ENCODE data around the gene CCNY.

Gene CCNY

GRCh38 chr10:35356725-35357092, 20.4 kb downstream of the CCNY start:
- DNase-seq, result no peak

DNA sequence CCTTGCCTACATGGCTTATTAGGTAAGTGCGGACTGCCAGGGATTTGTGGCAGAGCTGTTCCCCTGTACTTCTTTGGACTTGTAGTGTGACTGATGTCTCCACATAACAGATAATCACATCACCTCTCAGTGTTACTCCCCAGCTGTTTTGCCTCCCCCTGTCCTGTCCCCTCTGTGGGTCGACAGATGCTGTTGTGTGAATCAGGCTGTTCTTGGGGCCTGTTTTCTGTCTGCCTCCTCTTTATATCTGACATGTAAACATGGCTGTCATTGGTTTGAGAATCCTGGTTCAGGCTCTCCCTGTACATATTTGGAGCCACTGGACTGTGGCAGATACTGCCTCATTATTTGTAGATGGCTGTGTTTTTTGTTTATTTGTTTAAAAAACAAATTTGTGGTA, 22.7 kb downstream of the CCNY start:
- DNase-seq, result no peak

GRCh38 chr10:35359873-35360272, 23.6 kb downstream of the CCNY start:
- DNase-seq, result no peak

DNA sequence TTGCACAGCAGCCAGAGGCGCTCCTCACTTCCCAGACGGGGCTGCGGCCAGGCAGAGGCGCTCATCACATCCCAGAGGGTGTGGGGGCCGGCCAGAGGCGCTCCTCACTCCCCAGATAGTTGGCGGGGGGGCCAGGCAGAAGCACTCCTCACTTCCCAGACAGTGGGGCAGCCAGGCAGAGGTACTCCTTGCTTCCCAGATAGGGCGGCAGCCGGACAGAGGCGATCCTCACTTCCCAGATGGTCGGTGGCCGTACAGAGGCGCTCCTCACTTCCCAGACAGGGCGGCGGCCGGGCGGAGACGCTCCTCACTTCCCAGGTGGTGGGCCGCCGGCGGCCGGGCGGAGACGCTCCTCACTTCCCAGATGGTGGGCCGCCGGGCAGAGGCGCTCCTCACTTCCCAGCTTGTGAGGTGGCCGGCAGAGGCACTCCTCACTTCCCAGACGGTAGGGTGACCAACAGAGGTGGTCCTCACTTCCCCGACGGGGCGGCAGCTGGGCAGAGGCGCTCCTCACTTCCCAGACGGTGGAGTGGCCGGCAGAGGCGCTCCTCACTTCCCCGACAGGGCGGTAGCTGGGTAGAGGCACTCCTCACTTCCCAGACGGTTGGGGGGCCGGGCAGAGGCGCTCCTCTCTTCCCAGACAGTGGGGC, 26.5 kb downstream of the CCNY start:
- no peak for DNase-seq

DNA sequence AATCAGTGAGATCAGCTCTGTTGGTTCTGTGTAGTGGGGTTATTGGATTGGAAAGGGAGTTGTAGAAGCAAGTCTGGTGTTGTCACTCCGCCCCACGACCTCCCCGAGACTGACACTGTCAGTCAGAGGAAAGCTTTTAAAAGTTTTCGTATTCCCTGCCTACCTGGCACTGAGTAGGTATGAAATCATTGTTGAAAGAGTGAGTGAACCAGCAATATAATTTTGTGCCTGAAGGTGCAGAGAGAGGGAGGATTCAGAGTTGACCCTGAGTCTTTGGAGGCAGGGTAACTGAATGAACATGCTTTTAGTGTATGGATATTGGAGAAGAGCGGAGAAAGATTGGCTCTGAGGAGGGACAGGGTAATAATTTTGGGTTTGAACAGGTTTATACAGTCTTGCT, 27.3 kb downstream of the CCNY start:
- DNase-seq, result no peak

DNA sequence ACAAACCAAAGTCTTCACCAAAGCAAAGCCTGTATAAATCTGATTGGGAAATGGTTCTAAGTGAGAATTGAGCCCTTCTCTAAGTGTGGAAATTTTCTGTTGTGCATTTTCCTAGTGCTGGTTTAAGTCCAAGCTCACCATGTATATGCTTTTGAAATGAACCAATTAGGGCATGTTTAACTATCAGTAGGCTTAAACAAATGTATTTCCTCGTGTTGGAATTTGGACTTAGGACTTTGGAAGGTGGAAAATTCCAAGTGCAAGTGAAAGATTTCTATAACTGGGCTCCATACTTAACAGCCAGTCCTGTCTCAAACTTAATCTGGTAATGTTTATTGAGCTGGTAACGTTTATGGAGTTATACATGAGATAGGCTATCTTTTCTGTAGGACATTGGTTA, 28.5 kb downstream of the CCNY start:
- no peak for DNase-seq

DNA sequence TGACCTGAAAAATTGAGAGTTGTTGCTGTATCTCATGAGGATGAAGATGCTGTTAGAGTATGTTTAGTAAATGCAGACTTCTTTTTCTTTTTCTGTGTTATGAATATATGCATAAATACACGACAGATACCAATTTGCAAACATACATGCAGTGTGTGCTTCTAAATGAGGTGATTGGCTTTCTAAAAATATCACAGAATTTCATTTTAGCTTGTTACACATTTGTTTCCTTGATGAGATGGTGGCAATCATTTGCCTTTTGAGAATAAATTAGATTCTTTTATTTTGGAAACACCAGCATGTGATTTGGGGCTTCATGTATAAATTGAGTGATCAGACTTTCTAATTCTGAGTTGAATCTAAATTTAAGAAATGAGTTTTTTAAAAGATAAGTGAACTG, 29.7 kb downstream of the CCNY start:
- no peak for DNase-seq

GRCh38 chr10:35367107-35367859, 31.0 kb downstream of the CCNY start:
- DNase-seq, result no peak

GRCh38 chr10:35367982-35368381, 31.7 kb downstream of the CCNY start:
- DNase-seq, result no peak

DNA sequence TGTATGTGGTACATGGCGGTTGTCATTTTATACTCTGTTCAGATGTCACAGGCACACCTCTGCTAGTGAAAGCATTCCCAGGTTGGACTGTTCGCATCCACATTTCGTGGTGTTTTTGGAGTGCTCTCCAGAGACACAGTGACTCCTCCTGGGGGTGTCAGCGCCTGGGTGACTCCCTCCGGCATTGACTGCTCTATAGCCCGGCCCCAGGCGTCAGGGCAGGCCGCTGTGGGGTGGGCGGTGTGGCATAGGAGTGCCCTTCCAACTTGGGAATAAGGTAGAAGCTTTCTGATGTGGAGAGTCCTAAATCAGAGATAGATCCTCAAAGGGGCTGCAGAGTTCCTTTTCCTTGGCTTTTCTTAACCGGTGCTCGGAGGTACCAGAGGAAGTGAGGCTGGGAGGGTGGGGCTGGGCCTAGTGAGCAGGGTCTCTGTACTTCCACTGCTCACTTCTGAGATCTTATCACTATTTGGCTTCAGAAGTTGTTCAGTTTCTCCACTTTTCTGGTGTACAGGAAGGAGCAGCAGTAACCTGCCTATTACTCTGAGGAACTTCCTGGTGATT, 32.3 kb downstream of the CCNY start:
- no peak for DNase-seq

GRCh38 chr10:35369049-35369611, 32.8 kb downstream of the CCNY start:
- no peak for DNase-seq

GRCh38 chr10:35371731-35372130, 35.4 kb downstream of the CCNY start:
- no peak for DNase-seq

GRCh38 chr10:35372329-35372728, 36.0 kb downstream of the CCNY start:
- DNase-seq, result no peak

DNA sequence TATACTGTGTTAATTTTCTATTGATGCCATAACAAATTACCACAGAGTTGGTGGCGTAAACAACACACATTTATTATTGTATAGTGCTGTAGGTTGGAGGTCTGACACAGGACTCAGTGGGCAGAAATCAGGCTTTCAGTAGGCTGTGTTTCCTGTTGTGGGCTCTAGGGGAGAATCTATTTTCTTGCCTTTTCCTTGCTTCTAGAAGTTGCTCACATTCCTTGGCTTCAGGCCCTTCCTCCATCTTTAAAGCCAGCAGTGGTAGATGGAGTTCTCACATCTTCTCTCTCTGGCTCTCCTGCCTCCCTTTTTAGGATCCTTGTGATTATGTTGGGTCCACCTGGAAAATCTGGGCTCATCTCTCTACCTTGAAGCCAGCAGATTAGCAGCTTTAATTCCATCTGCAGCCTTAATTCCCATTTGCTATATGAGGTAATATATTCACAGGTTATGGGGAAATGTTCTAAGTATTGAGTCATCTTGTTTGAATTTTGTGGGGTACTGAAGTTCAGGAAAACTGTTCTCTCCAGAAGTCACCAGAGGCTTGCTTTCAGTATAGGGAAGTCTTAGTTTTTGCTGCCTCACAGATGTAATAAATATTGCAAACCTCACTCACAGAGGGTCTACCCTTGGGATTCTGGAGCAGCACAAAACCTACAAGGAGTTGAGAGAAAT, 38.9 kb downstream of the CCNY start:
- no peak for DNase-seq

GRCh38 chr10:35377050-35377728, 40.9 kb downstream of the CCNY start:
- DNase-seq, result no peak

DNA sequence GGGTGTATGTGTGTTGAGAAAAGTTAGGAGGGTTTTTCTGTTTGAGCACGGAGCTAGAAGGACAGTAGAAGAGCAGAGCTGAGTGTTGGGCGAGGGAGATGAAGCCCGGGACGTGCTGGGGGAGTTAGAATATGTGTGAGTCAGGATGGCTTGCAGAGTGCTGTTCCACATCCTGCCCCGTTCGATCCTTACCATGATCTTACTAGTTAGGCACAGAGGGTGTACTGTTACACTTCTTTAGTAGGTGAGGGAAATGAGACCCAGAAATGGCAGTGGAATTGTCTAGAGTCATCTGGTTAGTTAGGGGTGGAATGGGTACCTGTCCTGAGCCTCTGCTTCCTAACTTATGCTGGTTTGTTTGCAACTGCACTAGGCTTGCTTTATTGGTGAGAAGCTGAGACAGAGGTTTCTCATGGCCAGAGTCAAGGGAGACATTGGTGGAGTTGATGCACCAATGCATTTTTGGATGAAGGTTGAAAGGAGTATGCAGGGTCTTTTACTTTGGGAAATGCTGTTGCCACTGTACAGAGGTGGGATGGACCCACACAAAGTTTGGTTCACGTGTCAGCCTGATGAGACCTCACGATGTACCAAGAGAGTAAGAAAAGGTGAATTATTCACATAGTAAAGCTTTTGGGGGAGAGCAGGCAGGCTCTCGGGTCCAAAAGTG, 42.4 kb downstream of the CCNY start:
- DNase-seq, result no peak

- DNase-seq, result no peak
Measured at GRCh38 chr10:35379226-35380137, 43.2 kb downstream of the CCNY start.

- DNase-seq, result no peak
Measured at GRCh38 chr10:35382096-35382495, 45.8 kb downstream of the CCNY start.

GRCh38 chr10:35384265-35384868, 48.1 kb downstream of the CCNY start:
- DNase-seq, result no peak

DNA sequence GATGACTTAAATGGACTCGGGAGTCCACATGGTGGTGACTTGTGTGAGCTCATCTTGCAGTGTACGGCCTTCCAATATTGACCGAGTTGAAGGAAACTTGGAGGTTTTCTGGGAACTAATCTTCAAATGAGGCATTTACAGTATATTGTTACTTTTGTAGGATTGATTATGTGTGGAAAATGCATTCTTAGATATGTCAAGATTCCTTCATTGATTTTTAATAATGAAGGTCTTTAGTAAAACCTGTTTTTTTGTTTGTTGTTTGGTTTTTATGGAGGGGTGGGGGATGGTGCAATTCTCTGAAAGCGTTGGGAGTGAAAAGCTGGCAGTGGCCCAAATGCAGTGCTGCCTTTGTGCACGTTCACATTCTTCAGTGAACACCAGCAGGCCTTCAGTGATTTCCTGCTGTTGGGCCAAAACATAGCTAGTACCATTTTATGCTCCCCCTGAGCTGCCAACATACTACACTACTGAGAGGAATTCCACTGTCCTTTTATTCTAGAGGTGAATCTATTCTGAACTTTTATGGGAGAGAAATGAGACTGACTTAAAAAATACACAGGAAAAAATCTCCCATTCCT, 50.4 kb downstream of the CCNY start:
- DNase-seq, result peak; percentile 20

Measured in NCI-H146 (cell line).